Effector CD4-positive, alpha-beta T cell (primary cell): ENCODE measurements around the gene UROC1. TPM values are rescaled to one million over a fixed set of nuclear protein-coding genes. Genes with fewer than 3 reads are reported as not detected.

Experiments used
- DNase-seq: peaks from one replicate; pipeline ENCODE4 v3.0.0-alpha.2; 2020
- total RNA-seq: gene quantifications from one replicate; lab custom pipeline; 2026; lab: John Stamatoyannopoulos, UW

The UROC1 gene
- not detected for total RNA-seq

GRCh38 chr3:126517291-126517951 lies at the start of gene UROC1:
UROC1 (minus strand) TSS chr3:126517773; CDS start chr3:126517719, 54 bp downstream.
- no peak for DNase-seq

GRCh38 chr3:126562737-126563276 lies 45.2 kb upstream of the UROC1 start:
- DNase-seq, result no peak

DNA sequence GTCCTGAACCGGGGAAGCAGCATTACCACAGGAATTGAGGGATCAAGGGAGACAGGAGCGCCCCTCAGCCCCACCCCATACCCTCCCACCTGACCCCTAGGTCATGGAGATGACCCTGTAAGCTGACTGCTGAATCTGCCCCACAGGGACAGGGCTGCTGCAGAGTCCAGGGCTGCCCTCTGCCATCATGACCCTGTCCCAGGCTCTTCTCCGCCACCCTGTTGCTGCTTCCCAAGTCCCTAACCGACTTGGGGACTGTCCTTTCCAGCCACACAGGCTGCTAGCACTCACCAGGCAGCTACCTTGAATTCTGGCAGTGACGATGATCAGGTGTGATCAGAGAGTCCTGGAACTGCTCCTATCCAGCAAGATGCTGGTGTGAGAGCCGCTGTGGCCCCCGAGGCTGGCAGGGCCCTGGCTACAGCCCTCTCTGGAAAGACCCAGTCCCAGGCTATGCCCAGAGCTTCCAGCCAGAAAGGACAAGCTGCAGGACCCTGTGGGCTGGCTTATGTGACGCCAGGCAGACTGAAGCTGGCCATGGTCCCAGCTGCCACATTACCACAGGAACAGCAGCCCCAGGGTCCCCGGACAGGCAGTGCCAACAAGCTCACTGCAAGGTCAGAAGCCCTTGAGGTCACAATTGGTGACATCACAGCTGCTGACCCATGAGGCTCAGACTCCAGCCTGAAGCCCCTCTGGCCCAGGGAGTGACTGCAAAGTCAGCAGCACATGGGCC lies 40.9 kb upstream of the UROC1 start, which contains the start of gene C3orf22:
TSS of gene C3orf22 (minus strand) at position 597 of the 736 bp plus-strand sequence. CDS start 5,542 bp downstream, outside the sequence.
- no peak for DNase-seq

- DNase-seq, result no peak
Observed at GRCh38 chr3:126557761-126558160, 40.2 kb upstream of the UROC1 start.

- no peak for DNase-seq
Observed at GRCh38 chr3:126557415-126557745, 39.8 kb upstream of the UROC1 start.

GRCh38 chr3:126556637-126557414 lies 39.3 kb upstream of the UROC1 start:
- no peak for DNase-seq

DNA sequence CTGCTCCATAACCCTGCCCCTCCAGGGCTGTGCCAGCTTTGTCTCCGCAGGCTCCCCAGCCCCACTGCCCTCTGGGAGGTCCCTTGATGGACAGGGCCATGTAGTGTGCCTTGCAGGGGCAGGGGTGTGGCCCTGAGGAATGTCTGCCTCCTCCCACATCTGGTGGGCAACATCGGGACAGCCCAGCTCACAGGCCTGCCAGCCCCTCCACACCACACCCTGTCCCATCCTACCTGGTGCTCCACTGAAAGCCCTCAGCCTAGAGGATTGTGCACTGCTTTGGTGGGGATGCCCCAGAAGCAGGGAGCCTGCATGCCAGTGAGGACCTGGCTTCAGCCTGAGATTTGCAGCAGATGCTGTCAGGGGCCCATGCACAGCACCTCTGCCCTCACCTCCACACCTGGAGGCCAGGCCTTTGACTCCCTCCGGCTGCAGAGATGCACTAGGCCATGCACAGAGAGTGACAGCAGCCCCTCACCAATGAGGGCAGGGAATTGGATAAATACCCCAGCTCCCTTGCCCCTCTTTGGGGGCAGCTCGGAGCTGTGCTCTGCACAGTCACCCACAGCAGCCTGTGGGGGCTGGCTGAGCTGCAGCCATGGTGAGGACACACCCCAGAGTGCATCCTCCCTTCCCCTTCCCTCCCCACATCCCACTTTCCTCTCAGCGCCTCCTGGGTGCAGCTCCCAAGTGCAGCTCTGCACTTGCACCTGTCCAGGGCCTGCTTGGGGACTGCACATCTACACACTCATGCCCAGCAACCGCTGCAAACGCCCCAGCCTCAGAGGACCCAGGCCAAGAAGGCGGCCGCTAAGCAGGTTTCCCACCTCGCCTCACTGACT lies 38.4 kb upstream of the UROC1 start:
- DNase-seq, result no peak

GRCh38 chr3:126554560-126555525 lies 37.3 kb upstream of the UROC1 start:
- DNase-seq, result no peak

GRCh38 chr3:126553284-126554084 lies 35.9 kb upstream of the UROC1 start:
- no peak for DNase-seq

DNA sequence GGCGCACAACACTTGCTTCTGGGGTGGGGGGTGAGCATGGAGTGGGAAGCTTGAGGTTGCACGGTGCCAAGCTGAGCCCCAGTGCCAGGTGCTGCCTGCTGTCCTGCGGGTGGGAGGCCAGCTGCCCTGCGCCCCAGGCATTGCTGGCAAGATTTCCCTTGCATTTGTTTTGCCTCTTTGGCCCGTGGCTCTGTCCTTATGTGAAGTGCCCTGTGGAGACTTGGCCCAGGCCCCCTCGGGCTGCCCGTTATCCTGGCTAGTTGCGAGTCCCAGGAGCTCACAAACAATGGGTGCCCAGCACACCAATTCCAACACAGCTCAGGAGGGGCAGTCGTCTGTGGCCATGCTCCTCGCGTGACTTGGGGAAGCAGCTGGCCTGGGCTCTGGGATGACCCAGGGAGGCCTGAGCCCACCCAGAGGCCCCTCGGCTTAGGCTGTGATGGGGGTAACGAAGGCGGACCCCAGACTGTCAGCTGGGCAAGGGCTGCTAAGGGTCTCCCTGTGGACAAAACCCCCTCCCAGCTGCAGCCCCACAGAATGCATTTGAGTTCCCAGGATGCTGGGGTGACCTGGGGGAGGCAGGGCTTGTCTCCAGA lies 35.2 kb upstream of the UROC1 start:
- DNase-seq, result no peak

DNA sequence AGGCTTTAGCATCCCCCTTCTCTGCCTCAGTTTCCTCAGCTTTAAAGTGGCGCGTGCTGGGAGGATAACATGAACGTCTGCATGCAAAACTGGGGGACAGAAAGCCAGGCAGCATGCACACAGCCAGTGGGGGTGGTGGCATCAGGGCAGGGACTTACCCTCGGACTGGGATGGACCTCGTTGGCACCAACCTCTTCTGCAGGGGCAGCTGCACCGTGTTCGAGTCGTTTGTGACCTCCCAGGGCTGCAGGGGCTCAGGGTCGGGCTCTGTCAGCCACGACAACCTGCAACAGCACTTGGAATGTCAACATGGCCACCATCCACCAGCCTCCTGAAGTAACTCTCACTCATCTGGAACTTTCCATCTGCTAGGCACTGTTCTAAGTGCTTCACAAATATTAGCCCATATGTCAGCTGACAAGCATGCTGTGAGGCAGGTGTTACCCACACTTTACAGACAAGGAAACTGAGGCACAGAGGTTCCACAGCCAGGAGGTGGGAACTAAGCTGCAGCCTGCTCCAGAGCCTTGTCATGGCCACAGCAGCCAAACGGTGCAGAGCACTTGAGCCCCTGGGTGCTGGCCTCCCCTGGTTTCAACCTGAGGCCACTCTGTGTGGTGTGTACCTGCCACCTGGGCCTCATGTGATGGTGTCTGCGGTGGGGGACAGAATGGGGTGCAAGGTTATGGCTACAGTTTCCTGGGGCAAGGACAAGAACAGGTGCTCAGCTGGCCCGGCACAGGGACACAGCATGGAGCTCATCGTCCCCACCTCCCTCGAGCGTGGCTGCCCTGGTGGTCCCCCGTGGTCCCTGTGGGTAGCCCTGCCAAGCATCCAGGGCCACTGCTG lies 34.5 kb upstream of the UROC1 start:
- DNase-seq, result no peak

DNA sequence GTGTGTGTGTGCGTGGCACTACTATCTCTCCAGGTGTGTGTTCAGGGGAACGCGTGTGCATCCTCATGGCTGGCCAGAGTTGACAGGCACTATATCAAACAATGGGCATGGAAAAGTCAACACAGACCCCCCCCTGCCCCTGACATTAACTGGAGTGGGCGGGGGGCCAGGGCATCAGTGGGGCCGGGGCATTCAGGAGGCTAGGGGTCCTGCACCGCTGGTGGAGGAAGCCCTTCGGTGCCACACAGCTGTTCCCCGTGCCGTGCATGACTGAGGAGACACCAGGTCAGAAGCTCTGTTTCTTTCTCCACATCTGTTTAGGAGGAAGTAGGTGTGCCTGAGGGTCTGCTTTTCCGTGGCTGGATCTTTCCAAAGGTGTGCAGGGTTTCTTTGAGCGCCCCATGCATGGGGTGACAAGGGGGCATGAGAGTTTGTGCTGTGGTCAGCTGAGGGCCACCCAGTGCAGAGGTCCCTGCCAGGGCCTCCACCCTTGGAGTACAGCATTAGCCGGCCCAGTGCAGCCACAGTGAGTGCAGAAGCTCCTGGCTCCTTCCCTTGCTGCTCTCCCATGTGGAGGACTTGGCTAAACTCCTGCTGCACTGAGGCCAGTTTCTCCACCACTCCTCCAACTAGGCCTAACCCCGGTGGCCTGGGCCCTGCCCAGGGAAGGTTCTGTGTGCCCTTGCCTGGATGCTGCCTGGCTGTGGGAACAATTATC lies 33.7 kb upstream of the UROC1 start:
- DNase-seq, result no peak

DNA sequence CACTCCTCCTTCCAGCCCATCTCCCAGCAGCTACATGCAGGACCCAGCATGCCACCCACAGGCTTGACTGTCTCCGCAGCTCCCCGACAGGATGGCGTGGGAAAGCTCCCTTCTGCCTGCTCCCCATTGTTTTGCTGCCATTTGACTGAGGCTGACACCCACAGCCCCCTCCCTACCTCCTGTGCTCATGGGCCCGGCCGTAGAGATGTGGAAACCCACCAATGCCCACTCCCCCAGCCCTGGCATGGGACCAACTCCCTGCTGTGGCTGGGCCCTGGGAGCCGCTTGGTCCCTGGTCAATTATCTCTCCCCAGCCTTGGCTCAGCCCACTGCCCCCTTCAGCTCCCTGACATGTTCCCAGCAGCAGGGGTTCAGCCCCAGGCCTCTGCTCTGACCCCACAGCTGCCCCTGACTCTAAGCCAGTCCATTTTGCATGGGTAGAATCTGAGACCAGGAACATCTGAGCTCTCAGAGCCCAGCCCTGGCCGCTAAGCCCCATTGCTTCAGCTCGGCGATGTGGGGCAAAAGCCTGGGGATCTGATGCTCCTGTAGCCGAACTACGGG lies 33.0 kb upstream of the UROC1 start:
- no peak for DNase-seq

GRCh38 chr3:126549861-126550487 lies 32.4 kb upstream of the UROC1 start:
- no peak for DNase-seq

DNA sequence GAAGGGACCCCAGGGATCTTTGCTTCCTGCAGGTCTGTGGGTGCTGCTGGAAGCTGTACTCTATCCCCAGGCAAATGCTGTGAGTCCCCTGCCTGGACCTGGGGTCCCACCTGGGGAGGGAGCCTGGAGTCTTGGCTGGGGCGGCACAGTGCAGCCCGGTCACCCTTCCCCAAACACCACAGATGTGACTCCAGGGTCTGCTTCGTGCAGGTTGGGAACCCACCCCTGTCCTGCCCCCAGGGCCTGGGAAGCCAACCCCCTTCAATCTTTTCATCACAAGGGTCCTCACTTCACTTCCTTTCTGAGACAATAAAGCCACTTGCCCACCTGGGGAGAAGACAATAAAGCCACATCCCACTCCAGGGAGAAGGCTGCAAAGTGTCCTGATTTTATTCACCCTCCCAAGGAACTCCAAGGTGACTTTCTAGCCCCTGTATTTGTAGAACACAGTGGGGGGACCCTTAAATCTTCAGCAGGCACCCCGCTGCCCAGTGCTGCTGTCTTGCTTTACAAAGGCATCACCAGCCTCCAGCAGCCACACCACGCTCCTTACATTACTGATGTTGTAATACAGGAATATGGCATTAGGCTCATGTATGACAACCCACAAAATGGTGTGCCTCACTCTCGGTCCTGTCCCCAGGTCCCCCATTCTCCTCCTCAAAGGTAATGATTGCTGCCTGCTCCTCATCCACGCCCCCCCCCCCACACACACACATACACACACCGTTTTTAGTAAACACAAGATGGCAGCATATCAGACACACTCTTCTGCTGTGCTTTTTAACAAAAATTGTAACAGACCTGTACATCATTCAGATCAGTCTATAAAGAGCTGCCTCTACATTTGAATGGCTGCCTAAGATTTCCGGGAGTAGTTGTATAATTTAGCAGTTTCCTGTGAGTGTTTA lies 31.2 kb upstream of the UROC1 start:
- no peak for DNase-seq

- DNase-seq, result no peak
Observed at GRCh38 chr3:126547721-126548120, 30.1 kb upstream of the UROC1 start.
